SIG-M5 treated with dmso at 0.1 percent for 504 hours (cell line): ENCODE measurements around the gene DICER1.
A peak's percentile ranks its signal among the peaks of the same experiment; 100 is the strongest.

Experiments used
- DNase-seq: peaks from one replicate; lab custom pipeline; 2025; ENCODE audit not compliant: unreplicated experiment; lab: John Stamatoyannopoulos, UW

DICER1 gene

DNA sequence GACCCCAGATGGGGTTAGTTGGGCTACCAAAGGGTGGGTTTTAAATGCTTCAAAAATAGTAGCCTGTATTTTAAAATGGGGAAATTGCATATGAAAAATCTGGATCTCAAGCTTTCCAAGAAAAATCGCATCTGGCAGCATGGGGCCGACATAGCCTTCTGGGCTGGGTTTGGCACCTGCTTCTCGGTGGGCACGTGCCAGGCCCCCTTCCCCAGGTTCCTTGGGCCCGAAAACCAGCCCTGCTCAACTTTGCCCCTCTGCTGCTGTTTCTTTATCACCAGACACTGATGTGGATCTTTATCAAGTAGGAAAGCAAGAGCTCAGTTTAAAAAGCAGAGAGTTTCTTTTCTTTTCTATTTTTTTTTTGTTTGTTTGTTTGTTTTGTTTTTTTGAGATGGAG, 95.1 kb downstream of the DICER1 start:
- no peak for DNase-seq

DNA sequence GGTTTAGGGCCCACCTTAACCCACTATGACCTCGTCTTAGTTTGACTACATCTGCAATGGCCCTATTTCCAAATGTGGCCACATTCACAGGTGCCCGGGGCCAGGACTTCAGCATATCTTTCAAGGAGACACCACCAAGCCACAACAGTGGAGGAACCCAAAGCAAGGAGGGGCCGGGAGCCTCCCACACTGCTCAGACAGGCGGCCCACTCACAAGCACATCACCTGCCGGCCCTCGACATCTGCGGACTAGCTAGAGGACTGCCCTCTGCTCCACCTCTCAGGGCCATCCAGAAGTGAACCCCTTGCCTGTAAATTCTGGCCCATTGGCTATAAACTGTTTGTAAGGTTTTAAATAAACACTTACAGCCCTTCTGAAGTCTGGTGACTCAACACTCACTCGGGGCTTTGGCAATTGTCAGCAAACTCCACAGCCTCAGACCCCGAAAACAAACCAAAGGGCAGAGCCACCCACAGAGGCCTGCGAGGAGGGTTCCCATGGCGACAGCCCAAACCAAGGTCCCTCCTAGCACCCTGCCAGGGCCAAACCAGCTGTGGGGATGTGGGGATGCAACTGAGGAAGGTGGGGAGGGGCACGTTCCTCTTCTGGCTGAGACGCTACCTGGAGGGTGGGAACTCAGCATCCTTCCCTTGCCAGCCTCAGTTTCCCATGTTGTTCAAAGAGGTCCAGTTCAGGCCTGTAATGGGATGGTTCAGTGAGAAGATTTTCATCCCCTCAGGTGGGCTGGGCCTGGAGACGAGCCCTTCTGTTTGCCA, 95.8 kb downstream of the DICER1 start:
- no peak for DNase-seq

DNA sequence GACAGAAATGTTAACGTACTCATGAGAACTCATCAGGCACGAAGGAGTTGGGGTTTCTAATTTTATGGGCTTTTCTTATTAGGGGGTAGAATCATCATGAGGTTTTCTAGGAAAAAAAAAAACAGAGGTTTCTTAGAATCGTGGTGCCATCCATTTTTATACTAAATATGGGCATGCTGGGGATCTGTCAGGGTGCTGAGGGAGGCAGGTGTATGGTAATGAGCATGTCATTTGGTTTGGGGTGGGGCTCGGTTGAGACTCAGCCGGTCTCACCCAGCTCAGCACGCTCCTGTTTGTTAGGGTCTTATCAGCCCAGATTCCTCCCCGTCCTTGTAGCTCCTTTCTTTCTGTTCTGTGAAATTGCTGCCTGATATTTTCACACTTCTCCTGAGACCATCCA, 98.2 kb downstream of the DICER1 start:
- DNase-seq = no peak

DNA sequence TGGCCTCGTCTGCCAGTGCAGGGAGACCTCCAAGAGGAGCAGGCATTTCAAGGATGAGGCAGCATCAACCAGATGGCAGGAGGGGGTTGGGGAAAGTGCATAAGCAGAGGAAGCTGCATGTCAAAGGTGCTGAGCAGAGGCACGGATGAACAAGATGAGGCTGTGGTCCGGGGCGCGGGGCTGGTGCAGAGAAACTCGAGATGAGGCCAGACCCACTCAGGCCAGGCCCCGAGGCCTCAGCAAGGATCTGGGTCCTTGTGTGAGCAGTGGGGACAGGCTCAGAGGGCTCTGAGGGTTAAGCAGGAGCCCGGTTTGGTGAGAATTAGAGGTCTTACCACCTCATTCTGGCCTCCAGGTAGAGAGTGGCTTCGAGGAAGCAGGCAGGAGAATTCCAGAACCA, 98.8 kb downstream of the DICER1 start:
- DNase-seq = no peak

DNA sequence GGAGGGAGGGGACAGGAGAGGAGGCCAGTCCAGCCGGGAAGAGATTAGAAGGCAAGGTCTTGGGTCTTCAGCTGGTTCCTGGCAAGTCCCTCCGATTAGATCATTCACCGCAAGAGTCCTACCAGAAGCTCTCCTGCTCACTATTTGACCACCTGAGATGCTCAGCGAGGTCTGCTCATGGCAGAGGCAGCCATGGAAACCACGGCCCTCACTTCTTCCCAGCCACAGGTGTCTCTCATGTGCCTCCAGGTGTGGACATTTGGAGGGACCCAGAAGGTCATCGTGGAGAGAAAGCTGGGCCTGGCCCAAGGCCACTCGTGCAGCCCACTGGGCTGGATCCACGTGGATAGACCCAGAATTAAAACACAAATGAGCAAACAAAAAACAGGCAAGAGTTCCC, 99.5 kb downstream of the DICER1 start:
- no peak for DNase-seq

DNA sequence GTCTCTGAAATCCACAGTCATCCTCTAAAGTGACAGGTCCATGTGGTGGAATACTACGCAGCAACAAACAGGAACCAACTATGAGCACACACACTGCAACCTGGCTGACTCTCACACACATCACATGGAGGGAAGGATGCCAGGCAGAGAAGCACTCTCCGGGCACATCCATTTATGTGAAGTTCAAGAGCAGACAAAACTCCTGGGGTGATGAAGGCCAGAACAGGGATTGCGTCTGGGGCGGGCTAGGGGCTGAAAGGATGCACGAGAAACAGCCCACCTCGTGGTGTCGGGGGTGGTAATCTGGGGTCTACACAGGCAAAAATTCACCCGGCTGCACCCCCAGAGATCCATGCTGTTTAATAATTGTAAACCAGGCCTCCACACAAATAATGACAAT, 100.2 kb downstream of the DICER1 start:
- DNase-seq = no peak

DNA sequence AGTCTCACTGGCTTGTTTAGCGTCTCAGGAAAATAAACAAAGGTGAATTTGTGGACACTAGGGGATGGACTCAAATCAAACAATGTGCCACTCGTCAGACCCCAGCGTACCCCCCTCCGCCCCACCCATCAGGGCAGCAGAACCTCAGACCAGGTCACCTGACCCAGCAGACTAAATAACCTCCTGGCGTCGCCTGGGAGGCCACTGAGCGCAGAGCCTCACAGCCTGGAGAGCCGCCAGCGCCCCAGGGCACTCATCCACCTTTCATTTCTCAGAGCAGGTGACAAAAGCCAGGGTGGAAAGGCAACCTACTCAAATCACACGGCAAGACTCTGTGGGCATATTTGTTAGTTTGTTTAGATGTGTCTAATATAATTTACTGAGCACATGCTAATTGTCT, 100.9 kb downstream of the DICER1 start:
- DNase-seq = peak; percentile 10

DNA sequence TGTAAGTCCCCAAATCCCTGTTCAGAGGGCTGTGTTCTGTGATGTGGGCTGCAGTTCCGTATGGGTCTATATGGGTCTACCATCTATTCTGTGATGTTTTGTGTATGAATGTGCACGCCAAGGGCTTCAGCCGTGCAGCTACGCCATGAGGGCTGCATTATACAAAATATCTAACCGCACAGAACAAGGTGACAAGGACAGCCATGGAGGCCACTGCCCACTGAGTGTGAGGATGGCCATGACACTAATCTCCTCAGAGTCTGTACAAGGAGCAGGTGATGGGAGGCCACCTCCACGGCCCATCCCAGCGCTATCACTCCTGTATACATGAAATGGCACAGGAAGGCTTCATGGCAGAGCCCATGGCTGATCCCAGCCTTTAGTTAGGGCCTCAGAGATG, 102.0 kb downstream of the DICER1 start:
- no peak for DNase-seq

DNA sequence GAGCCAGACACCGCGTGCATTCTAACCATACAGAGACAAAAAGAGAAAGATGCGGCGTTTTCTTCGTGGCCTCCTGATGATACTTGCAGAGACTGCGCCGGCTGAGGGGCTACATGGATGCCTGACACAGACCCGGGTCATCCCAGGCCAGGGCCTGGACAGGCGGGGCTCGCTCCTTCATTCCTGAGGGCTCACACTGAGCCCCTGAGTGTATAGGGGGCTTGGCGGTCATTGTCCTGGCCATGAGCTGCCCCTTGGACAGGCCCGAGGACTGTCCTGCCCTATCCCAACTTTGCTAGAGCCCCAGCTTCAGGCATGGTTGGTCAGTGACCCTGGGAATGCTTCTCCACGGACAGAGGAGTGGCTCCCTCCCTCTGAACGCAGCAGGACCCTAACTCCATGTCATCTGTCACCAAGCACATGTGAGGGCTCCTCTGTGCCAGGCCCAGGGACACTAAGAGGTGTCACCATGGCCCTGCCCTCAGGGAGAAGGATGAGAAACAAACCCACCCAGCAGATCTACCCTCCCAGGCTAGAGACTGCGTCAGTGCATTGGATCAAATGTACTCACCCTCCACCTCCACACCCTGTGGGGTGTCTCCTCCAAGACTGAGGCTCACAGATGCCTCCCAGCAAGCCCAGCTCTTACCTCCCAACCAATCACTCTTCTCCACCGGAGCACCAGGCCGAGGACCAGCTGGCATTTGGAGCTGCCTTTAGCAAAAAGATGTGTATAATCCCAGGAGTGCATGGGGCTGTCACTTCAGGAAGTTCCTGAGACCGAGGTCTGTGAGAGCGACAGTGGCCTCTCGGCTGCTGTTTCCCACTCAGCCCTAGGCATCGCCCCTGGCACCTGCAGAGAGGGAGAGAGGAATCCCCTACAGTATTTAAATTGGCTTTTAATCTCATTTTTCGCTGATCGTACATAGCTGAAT, 102.7 kb downstream of the DICER1 start:
- no peak for DNase-seq

DNA sequence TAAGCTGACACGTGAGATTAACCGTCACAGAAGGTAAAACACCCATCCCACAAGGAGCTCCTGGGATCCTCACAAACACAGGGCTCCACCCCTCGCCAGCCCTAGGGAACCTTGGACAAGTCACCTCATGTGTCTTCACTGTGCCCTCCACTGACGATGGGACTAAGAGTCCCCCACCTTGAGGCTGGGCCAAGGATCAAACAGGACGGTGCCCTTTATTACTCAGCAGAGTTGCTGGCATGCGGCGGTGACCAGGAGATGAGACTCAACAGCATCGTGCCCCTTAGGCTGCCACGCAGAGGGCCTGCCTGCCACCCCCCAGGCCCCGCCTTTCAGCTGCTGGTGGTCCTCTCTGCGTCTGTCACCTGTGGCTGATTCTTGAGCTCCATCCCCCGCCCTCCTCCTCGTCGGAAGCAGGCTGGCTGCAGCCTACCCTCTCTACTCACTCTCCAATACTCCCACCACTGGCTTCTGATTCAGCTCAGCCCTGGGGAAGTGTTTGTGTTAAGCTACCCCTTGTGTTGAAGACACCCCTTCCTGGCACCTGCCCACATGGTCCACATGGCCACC, 105.2 kb downstream of the DICER1 start:
- DNase-seq = no peak

DNA sequence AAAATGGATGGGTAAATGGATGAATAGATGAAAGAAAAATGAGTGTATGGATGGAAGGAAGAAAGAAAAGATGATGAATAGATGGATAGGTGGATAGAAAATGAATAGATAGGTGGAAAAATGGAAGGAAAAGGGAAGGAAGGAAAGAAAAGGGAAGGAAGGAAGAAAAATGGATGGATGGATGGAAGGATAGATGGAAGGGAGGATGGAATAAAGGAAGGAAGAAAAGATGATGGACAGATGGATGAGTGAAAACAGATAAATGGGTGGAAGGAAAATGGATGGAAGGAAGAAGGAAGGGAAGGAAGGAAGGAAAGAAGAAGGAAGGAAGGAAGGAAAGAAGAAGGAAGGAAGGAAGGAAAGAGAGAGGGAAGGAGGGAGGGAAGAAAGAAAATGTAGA, 107.4 kb downstream of the DICER1 start:
- DNase-seq = no peak

DNA sequence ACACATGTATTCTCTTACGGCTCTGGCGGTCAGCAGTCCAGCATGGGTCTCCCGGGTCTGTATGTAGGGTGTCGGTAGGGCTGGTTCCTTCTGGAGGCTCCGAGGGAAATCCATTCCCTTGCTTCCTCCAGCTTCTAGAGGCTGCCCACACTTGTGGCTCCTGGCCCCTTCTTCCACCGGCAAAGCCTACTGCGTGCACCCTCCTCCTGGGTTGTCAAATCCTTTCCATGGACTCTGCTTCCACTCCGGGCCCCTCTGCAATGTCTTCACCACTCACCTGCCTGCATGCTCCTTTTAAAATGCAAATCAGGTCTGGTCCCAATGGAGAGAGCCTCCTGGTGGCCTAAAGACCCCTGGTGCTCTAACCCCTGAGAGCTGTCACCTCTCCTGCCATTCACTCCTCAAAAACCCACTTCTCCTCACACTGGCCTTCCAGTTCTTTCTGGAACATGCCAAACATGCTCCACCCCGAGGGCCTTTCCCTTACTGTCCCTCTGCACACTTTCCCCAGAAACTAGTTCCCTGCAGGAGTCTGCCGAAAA, 108.5 kb downstream of the DICER1 start:
- DNase-seq = no peak

DNA sequence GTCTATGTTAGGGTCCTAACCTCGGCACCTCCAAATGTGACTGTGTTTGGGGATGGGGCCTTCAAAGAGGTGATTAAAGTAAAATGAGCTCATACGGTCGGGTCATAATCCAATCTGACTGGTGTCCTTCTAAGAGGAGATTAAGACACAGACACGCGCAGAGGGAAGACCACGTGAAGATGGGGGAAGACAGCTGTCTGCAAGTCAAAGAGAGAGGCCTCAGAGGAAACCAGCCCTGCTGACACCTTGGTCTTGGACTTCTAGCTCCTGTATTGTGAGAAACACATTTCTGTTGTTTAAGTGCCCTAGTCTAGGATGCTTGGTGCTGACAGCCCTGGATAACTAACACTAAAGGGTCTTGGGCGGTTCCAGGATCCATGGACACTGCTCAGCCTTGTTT, 109.6 kb downstream of the DICER1 start:
- DNase-seq = no peak

DNA sequence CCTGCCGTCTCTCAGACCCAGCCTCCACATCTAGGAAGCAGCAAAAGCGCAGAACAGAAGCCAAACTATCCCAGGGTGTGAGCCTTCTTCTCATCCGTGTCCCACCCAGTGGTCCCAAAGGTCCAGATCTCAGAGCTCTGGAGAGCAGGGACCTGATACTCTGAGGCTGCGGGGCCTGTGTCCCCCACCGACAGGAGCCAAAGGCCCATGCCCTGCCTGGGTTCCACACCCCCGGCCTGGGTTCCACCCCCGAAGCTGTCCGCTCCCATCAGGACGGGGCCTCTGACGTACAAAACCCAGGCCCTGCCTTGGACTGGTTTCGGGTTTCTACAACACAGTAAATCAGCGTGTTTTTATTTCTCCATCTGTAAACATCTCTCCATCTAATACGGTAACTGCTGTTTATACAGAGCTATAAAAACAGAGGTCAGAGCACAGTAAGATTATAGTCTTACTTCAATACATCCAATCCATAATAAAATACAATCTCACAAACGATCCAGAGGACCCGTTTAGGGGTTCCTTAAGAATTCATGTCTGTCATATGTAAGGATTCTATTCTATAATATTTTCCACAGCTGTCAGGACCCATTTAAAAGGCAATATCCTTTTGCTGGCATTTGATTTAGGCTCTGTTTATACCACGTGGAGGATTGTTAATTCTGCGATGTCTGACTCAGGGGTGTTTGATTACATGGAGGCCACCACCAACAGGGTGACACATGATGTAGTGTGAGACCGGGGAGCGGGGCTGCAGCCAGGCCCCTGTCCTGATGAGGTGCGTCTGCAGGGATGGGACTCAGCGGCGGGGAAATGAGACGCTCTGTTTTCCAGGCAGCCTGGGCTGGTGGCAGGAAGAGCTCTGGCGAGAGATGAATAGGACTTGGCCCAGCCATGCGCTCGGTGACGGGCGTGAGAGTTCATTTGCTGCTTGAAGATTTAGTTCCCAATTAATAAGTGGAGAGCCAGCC, 110.3 kb downstream of the DICER1 start:
- DNase-seq = no peak

DNA sequence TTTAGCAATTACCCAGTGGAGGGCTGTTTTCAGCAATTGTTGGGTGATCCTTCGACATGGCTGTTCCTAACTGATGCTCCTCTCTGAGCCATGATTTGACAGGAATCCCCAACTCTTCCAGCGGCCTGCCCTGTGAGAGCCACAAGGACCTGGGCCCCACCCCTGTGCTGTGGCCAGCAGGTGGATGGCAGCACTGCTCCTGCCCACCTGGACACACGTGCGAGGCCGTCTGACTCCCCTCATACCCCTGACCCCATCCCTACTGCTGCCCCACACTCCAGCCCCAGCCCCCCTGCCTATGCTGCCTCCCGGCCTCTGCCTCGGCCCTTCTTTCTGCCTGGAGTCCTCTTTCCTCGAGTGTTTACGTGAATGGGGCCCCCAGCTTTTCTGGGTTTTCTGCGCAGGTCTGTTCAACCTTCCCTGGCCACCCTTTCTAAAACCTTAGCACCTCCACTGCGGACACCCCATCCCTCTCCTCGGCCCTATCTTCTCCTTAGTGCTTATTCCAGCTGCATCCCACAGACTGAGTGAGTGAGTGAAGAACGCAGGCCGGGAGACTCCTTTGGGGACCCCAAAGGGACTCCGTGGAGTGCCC, 111.4 kb downstream of the DICER1 start:
- DNase-seq = no peak

DNA sequence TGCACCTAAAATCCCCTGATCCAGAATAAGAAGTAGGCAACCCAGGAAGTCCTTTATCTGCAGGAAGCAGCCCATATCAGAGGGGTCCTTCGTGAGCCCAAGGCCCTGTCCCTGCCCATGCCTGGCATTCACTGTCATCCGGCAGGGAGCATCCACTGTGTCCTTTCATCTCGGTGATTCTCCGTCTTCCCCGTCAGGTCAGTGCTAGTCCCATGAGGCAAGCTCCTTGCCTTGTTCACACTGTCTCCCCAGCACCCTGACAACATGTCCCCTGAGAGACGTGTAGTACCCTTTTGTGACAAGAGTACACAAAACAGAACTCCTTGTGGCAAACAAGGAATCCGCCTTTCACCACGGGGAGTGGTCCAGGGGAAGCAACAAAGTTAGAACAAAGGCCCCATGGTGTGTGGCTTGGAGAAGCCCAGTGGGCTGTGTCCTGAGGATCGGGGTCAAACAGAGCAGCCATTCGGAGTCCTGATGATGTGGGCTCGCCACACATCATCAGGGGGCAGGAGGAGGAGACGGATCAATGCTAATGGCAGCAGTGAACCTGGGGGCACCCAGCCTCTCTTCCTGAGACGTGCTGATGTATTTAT, 112.1 kb downstream of the DICER1 start:
- no peak for DNase-seq

DNA sequence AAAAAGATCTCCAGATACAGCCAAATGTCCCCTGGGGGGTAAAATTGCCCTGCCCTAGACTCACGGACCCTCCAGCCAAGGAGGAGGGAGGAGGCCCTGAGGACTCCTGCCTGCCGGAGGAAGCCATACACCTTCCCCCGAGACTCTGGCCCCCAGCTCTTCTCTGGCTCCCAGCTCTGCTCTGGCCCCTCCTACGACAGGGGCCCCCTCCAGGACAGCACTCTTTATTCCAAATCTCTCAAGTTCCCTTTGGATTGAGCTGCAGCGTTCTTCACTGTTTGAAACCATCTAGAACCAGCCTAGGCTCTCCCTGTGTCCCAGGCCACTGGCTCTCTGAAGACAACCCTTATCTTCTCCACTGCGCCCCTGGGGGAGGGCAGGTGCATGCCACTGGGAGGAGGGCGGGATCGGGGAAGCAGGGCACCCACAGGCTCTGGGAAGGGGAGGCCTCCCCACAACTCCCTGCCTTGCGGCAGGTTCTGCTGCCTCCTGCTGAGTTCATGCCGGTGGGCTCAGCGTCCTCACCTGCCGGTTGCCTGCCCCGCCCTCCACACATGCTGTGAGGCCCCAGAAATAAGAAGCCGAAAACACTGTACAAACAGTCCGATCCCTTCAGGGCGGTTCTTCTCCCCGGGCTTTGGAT, 112.7 kb downstream of the DICER1 start:
- no peak for DNase-seq

DNA sequence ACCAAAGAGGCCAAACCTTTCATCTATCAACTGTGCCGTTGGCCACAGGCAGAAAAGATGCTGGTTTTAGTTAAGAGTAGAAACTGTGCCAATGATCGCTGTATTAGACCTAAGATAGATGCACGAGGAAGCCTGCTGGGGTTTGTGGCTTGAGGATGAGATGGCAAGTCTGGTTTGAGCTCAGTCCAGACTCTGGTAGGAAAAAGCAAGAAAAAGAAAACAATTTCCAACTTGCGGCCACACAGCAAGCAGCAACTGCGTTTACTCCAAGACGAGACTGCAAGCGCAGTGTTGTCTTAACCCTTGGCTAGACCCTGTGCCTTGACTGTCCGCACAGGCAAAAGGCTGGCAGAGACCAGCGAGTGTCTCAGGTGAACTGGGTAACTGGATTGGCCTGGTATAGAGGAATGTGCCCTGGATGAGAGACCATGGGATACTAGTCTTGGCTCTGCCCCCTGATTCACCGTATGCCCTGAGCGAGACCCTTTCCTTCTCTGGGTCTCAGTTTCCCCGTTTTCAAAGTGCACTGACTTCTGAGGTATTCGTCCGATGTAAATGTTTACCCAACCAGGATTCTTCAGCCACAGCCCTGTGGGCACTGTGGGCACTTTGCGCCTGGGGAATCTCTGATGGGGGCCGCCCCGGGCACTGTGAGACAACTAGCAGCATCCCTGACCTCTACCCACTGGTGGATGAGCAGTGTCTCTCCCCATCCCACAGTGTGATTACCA, 113.4 kb downstream of the DICER1 start:
- no peak for DNase-seq

DNA sequence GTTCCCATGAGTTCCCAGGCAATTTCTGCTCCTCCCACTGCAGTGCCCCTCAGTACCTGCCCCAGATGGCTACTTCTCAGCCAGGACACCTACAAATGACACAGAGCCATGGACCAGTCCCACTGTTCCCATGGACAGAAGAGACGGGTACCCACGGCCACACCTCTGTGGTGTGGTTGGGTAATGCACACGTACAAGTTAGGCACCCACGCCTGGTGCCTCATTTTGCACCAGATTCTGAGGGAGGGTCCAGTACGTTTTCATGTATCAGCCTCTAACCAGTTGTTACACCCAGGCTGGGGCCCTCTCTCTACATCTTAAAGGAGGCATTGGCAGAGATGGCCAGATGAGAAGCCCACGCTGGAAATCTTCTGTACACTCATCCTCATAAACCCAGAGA, 114.0 kb downstream of the DICER1 start:
- DNase-seq = no peak
